Upper lobe of left lung (tissue), 4 donors: ENCODE results near the gene PARD3B.

Source experiments
- POLR2A ChIP-seq, 4 donors: fragments of 450-650 bp; IDR thresholded peaks; one replicate each; pipeline ENCODE4 v1.5.1; 2016 to 2017; ENCODE audit warnings: antibody characterized with exemption in 4 of 4, mild to moderate bottlenecking in 2 of 4
- TF ChIP-seq, protein P1 (sequence below), 6 experiments: fragments of 450-650 bp in 4 of 6; fragments of 200-600 bp in 2 of 6; sonication (generic) in 2 of 6; IDR thresholded peaks; one replicate each; pipeline ENCODE4 v1.5.1; 2016 to 2019; ENCODE audit warnings: antibody characterized with exemption in 6 of 6

DNA sequence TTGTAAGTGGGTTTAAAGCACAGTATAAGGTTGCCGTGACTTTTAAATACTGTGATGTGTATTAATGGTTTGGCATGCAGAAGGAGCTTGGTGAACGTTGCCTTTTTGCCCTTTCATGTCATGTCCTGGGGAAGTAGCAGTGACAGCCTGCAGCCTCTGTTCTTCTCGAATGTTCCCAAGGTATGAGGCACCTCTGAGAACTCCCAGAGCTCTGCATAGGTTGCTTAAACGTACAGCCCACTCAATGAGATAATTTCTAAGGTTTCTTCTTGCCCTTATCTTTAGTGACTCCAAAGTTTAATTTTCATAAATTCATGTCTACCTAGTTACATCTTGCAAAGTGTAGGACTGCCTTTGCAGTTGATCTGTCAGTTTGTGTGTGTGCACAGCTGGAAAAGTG, 36.7 kb downstream of the PARD3B start:
- TF ChIP-seq, protein P1, sequence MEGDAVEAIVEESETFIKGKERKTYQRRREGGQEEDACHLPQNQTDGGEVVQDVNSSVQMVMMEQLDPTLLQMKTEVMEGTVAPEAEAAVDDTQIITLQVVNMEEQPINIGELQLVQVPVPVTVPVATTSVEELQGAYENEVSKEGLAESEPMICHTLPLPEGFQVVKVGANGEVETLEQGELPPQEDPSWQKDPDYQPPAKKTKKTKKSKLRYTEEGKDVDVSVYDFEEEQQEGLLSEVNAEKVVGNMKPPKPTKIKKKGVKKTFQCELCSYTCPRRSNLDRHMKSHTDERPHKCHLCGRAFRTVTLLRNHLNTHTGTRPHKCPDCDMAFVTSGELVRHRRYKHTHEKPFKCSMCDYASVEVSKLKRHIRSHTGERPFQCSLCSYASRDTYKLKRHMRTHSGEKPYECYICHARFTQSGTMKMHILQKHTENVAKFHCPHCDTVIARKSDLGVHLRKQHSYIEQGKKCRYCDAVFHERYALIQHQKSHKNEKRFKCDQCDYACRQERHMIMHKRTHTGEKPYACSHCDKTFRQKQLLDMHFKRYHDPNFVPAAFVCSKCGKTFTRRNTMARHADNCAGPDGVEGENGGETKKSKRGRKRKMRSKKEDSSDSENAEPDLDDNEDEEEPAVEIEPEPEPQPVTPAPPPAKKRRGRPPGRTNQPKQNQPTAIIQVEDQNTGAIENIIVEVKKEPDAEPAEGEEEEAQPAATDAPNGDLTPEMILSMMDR (IDR thresholded peaks at IDR 0.05): no peak
- no peak for TF ChIP-seq POLR2A (IDR thresholded peaks at IDR 0.05)
